HepG2 (cell line): ENCODE data around the gene EIF4G3.
"Not testable (repeated sequence)": the region's sequence is repeated elsewhere in the genome, so short reads cannot be mapped to it uniquely, and the experiment has no call there.

Experiments used
- FOXJ3 ChIP-seq: sonication (generic); formaldehyde crosslinking; IDR thresholded peaks from 2 replicates; pipeline ENCODE4 v1.4.0; 2020; ENCODE audit warnings: missing genetic modification reagents, mild to moderate bottlenecking, borderline replicate concordance
- GABPA ChIP-seq, 2 experiments: IDR thresholded peaks; 2 replicates each; pipeline ENCODE4 v1.6.1; 2011 to 2016; ENCODE audit warnings: low read depth in 2 of 2, low read length in 1 of 2, missing biosample characterization in 1 of 2, missing genetic modification characterization in 1 of 2
- MAFK ChIP-seq, 2 experiments: IDR thresholded peaks in 1 of 2; conservative IDR thresholded peaks in 1 of 2; 2 replicates each; pipeline ENCODE4 v1.6.1; 2011; ENCODE audit warnings: improper control_type of control experiment in 2 of 2, low read length in 2 of 2
- MAZ ChIP-seq, 2 experiments: sonication (generic) in 1 of 2; formaldehyde crosslinking in 1 of 2; IDR thresholded peaks; 2 replicates each; pipeline versions ENCODE4 v1.5.0 to v1.6.1; 2012 to 2020; ENCODE audit warnings: low read depth in 2 of 2, mild to moderate bottlenecking in 2 of 2, borderline replicate concordance in 1 of 2, improper control_type of control experiment in 1 of 2, low read length in 1 of 2, missing genetic modification reagents in 1 of 2, moderate library complexity in 1 of 2
- POLR2A ChIP-seq, 2 experiments: IDR thresholded peaks; 2 replicates each; pipeline ENCODE4 v1.6.1; 2011; ENCODE audit warnings: low read depth in 2 of 2, low read length in 2 of 2, mild to moderate bottlenecking in 1 of 2, moderate library complexity in 1 of 2; ENCODE audit not compliant: insufficient read depth in 1 of 2
- YY1 ChIP-seq: IDR thresholded peaks from 2 replicates; pipeline ENCODE4 v1.6.1; 2011; ENCODE audit warnings: low read length, low read depth, moderate library complexity, mild to moderate bottlenecking; ENCODE audit not compliant: insufficient read depth, insufficient replicate concordance
- TF ChIP-seq, protein P1 (sequence below): sonication (generic); formaldehyde crosslinking; IDR thresholded peaks from 2 replicates; pipeline ENCODE4 v1.5.0; 2020; ENCODE audit warnings: mild to moderate bottlenecking, missing genetic modification reagents, moderate library complexity
- TF ChIP-seq, protein P2 (sequence below): IDR thresholded peaks from 2 replicates; pipeline ENCODE4 v1.6.1; 2016; ENCODE audit warnings: missing compliant biosample characterization, missing genetic modification reagents, borderline replicate concordance
- TF ChIP-seq, protein P3 (sequence below): fragments of 450-650 bp; IDR thresholded peaks from 2 replicates; pipeline ENCODE4 v1.6.1; 2016

- TF ChIP-seq POLR2A (IDR thresholded peaks at IDR 0.05; ENCODE audit: insufficient read depth in 1 of 2, low read depth in 2 of 2, low read length in 2 of 2); MAFK (conservative IDR thresholded peaks at IDR 0.05 in 1 of 2, IDR thresholded peaks at IDR 0.05 in 1 of 2; ENCODE audit: low read length in 2 of 2); YY1; MAZ (IDR thresholded peaks at IDR 0.05; ENCODE audit: borderline replicate concordance, low read depth, low read length); MAZ (CRISPR knock-in tag; IDR thresholded peaks at IDR 0.05; ENCODE audit: low read depth); GABPA (IDR thresholded peaks at IDR 0.05; ENCODE audit: low read depth, low read length); GABPA (CRISPR knock-in tag; IDR thresholded peaks at IDR 0.05; ENCODE audit: low read depth); FOXJ3 (CRISPR knock-in tag): not testable (repeated sequence)
- TF ChIP-seq, protein P1, sequence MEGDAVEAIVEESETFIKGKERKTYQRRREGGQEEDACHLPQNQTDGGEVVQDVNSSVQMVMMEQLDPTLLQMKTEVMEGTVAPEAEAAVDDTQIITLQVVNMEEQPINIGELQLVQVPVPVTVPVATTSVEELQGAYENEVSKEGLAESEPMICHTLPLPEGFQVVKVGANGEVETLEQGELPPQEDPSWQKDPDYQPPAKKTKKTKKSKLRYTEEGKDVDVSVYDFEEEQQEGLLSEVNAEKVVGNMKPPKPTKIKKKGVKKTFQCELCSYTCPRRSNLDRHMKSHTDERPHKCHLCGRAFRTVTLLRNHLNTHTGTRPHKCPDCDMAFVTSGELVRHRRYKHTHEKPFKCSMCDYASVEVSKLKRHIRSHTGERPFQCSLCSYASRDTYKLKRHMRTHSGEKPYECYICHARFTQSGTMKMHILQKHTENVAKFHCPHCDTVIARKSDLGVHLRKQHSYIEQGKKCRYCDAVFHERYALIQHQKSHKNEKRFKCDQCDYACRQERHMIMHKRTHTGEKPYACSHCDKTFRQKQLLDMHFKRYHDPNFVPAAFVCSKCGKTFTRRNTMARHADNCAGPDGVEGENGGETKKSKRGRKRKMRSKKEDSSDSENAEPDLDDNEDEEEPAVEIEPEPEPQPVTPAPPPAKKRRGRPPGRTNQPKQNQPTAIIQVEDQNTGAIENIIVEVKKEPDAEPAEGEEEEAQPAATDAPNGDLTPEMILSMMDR (CRISPR knock-in tag) = not testable (repeated sequence)
- TF ChIP-seq, protein P2, sequence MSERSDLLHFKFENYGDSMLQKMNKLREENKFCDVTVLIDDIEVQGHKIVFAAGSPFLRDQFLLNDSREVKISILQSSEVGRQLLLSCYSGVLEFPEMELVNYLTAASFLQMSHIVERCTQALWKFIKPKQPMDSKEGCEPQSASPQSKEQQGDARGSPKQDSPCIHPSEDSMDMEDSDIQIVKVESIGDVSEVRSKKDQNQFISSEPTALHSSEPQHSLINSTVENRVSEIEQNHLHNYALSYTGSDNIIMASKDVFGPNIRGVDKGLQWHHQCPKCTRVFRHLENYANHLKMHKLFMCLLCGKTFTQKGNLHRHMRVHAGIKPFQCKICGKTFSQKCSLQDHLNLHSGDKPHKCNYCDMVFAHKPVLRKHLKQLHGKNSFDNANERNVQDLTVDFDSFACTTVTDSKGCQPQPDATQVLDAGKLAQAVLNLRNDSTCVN (CRISPR knock-in tag) = not testable (repeated sequence)
- TF ChIP-seq, protein P3, sequence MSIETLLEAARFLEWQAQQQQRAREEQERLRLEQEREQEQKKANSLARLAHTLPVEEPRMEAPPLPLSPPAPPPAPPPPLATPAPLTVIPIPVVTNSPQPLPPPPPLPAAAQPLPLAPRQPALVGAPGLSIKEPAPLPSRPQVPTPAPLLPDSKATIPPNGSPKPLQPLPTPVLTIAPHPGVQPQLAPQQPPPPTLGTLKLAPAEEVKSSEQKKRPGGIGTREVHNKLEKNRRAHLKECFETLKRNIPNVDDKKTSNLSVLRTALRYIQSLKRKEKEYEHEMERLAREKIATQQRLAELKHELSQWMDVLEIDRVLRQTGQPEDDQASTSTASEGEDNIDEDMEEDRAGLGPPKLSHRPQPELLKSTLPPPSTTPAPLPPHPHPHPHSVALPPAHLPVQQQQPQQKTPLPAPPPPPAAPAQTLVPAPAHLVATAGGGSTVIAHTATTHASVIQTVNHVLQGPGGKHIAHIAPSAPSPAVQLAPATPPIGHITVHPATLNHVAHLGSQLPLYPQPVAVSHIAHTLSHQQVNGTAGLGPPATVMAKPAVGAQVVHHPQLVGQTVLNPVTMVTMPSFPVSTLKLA = not testable (repeated sequence)
Measured at GRCh38 chr1:21190771-21191170, 14.1 kb upstream of the EIF4G3 start.
